ENCODE results near the gene ITPR2.

ITPR2 gene

GRCh38 chr12:26599096-26599695 lies 233.8 kb downstream of the ITPR2 start:
- in situ Hi-C loops (cut with MboI; ENCODE audit: low sequenced_read_pairs) = no loop called here

DNA sequence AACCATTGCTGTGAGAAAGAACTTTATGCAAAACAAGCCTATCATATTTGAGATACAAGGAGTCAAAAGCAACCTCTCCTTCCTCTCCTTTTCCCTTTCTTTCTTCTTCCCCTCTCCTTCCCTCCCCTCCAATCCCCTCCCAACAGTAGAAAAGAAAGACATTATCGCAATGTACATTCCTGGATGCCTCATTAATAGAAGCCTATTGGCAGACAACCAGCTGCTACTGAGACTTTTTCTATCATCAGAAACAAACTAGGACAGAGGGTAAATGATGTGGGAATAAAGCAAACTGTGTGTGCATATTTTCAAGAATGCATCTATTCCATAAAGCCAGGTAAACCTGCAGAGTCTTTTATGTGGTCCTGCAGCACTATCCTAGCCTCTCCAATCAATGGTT lies 237.2 kb downstream of the ITPR2 start:
- in situ Hi-C loops (cut with MboI; ENCODE audit: low sequenced_read_pairs) = no loop called here

DNA sequence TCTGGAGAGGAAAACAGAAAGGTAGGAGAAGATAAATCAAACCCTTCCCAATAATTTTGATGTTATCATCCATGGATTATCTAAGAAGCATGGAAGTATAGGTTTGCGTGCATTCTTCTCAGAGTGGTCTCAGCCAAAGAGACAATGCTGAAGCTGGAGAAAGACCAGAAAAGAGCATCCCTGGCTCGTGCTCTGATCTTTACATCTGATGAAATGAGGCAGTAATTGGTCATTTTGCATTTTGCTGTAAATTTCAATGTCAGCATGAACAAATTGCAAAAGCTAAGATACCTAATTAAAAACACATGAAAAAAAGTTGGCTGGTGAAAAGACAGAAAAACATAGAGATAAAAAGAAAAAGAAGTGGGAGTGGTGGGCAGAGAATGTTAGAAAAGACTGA lies 252.4 kb downstream of the ITPR2 start:
- in situ Hi-C loops (cut with MboI; ENCODE audit: low sequenced_read_pairs) = no loop called here

DNA sequence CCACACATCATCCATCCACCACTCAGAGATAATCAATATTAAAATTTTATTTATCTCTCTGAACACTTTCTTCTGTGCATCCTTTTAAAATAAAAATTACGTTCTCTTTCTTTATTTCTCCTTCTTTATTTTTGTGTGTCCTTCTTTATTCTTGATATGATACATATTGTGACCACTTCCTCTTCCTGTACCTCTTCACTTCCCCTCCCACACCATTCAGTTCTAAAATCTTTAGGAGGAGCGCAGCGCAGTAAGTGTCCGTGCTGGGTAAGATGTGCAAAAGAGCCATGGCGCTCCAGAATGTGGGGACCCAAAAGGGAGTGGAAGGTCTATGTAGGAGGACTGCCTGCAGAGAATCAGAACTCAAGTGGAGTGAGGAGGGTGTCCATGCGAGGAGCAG lies 256.7 kb downstream of the ITPR2 start:
- in situ Hi-C loops (cut with MboI; ENCODE audit: low sequenced_read_pairs) = no loop called here

- in situ Hi-C loops (cut with MboI; ENCODE audit: low sequenced_read_pairs) = no loop called here
Measured at GRCh38 chr12:26573225-26573909, 259.6 kb downstream of the ITPR2 start.

DNA sequence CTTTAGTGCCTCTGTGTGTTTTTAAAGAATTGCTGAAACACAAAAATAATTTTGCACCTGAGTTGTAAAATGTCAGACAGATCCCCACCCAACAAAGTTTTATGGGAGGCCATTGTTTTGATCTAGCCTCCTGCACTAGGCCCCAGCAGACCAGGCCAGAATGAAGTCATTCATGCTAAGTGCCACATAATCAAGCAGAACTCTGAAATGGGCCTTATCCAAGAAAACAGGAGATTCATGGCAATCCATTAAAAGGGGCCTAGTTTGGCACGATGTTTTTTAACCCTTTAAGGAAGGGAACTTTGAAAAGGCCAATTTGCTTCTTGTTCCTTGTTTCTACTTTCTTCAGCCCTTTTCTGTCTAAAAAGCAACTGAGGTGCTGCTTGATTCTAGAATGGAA lies 260.9 kb downstream of the ITPR2 start:
- in situ Hi-C loops (cut with MboI; ENCODE audit: low sequenced_read_pairs) = no loop called here

DNA sequence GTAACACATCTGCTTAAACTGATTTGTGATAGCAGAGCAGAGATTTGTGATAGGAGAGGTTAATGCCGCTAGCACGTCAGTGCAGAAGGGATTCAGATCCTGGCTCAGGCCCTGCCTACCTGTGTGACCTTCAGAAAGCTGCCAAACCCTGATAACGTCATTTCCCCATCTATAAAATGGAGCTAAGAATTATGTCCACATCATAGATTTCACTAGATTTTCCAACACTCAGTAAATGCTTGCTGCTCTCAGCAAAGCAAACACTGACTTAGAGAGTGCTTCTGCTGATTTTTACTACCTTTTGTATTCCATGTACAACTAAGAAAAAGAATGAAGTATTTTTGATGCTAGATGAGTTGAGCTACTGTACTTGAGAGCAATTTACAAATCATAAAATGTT lies 261.4 kb downstream of the ITPR2 start:
- in situ Hi-C loops (cut with MboI; ENCODE audit: low sequenced_read_pairs) = no loop called here

GRCh38 chr12:26567126-26567525 lies 265.9 kb downstream of the ITPR2 start:
- in situ Hi-C loops (cut with MboI; ENCODE audit: low sequenced_read_pairs) = no loop called here

DNA sequence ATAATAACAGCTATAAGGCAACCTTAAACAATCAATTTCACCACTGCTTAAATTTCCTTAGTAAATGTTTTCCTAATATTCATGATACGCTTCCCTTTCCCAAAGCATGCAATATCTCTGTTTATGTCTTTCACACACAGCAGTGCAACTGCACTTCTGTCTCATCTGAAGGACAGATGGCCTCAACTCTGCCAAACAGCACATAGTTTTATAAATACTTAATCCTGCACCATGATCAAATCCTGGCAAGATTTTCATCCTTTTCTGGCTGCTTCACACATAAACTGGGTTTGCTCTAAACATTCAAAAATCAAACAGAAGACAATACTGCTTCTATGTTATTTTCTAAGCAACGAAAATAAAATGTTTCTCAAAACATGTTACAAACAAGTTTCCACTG lies 266.3 kb downstream of the ITPR2 start:
- in situ Hi-C loops (cut with MboI; ENCODE audit: low sequenced_read_pairs) = no loop called here

GRCh38 chr12:26566186-26566585 lies 266.8 kb downstream of the ITPR2 start:
- in situ Hi-C loops (cut with MboI; ENCODE audit: low sequenced_read_pairs) = no loop called here

DNA sequence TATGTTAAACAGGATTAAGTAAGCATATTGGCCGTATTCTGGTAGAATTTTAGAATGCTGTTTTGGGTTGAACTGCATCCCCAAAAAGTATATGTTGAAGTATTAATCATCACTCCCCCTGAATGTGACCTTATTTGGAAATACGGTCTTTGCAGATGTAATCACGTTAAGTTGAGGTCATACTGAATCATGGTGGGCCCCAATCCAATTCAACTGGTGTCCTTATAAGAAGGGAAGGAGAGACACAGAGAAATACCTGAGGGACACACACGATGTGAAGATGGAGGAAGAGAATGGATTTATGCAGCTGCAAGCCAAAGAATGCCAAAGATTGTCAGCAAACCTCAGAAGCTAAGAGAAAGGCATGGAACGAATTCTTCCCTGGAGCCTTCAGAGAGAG lies 268.6 kb downstream of the ITPR2 start:
- in situ Hi-C loops (cut with MboI; ENCODE audit: low sequenced_read_pairs) = no loop called here

GRCh38 chr12:26563552-26563951 lies 269.4 kb downstream of the ITPR2 start:
- in situ Hi-C loops (cut with MboI; ENCODE audit: low sequenced_read_pairs) = no loop called here

DNA sequence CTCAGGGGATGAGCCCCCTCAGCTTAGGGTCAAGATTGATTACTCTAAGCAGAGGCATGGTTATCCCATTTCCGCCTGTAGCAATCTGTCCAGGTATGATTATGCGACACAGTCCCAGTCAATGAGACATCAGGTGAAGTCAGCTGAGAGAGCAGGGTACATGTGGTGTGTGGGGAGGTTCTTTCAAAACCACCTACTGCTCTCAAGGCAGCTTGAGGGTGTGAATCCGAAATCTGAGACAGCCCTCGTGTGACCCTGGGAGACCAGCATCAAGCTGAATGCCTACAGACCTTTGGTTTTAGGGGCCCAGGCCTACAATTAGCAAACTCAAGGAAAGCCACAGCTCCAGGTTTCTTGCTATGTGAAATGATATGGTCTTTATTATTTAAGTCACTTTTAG lies 275.7 kb downstream of the ITPR2 start:
- in situ Hi-C loops (cut with MboI; ENCODE audit: low sequenced_read_pairs) = no loop called here

- in situ Hi-C loops (cut with MboI; ENCODE audit: low sequenced_read_pairs) = no loop called here
Measured at GRCh38 chr12:26556916-26557315, 276.1 kb downstream of the ITPR2 start.

GRCh38 chr12:26555139-26555538 lies 277.9 kb downstream of the ITPR2 start:
- in situ Hi-C loops (cut with MboI; ENCODE audit: low sequenced_read_pairs) = no loop called here

GRCh38 chr12:26554332-26554731 lies 278.7 kb downstream of the ITPR2 start:
- in situ Hi-C loops (cut with MboI; ENCODE audit: low sequenced_read_pairs) = no loop called here

DNA sequence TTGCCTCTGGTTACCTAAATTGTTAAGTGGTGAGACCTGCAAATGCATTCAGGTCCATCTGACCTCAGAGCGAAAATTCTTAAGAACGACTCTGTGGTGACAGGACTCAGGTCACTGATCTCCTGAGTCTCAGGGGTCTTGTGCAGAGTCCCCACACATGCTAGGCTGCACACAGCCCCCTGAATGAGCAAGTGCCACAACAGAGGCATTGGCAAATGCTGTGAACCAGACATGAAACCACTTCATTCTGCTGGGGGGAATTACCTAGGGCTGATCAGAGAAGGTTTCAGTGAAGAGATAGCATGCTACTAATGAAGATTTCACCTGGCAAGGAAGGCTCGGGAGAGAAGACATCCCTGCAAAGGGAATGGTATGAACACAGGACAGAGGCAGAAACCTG lies 281.6 kb downstream of the ITPR2 start:
- in situ Hi-C loops (cut with MboI; ENCODE audit: low sequenced_read_pairs) = no loop called here

- in situ Hi-C loops (cut with MboI; ENCODE audit: low sequenced_read_pairs) = no loop called here
Measured at GRCh38 chr12:26548227-26548626, 284.8 kb downstream of the ITPR2 start.

DNA sequence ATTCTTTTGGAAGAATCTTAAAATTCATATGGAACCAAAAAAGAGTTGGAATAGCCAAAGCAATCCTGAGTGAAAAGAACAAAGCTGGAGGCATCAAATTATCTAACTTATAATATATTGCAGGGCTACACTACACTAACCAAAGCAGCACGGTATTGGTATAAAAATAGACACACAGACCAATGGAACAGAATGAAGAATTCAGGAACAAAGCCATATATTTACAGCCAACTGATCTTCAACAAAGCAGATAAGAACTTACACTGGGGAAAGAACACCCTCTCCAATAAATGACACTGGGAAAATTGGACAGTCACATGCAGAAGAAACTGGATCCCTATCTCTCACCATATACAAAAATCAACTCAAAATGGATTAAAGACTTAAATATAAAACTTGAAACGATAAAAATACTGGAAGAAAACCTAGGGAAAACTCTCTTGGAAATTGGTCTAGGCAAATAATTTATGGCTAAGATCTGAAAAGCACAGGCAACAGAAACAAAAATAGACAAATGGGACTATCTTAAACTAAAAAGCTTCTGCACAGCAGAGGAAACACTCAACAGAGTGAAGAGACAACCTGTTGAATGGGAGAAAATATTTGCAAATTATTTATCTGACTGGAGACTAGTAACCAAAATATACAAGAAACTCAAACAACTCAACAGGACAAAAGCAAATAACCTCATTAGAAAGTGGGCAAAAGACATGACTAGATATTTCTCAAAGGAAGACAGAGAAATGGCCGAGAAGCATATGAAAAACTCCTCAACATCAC lies 286.3 kb downstream of the ITPR2 start:
- in situ Hi-C loops (cut with MboI; ENCODE audit: low sequenced_read_pairs) = no loop called here

DNA sequence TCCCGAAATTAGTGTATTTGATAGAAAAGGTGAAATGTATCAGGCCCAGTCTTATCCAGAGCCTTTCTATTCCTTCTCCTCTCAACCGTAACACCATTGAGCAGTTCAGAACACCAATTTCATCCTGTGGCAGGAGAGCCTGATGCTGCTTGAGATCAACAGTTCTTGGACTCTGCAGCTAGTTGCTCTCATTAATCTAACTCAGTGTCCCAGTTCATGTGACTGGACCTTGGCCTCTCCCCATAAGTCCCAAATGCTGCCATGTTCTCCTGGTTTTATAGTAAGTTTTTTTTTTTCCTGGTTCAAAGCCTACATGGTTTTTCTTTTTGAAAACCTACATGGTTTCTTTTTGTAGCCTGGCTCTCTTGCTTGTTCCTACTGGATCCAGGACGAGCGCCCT lies 293.9 kb downstream of the ITPR2 start:
- in situ Hi-C loops (cut with MboI; ENCODE audit: low sequenced_read_pairs) = no loop called here

DNA sequence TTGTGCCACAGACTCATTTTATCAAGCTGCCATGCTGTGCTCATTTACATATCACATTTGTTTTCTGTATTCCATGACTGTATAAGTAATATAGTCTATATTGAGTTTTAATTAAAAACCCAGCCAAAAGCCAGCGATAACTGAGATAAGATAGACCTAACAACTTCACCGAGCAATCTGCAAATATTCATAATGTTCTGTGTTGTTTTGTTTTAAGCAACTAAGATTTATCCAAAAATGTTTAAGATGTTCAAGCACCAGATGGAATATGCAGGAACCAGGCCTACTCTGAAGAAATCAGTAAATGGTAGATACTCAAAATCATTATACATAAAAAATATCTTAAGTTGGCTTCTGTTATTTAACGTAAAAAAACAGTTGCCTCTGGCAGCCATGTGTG lies 295.3 kb downstream of the ITPR2 start:
- in situ Hi-C loops (cut with MboI; ENCODE audit: low sequenced_read_pairs) = no loop called here

- in situ Hi-C loops (cut with MboI; ENCODE audit: low sequenced_read_pairs) = no loop called here
Measured at GRCh38 chr12:26537126-26537525, 295.9 kb downstream of the ITPR2 start.
